MCF 10A (cell line): ENCODE data around the gene COX8C. TPM values are rescaled to one million over a fixed set of nuclear protein-coding genes. Genes with fewer than 3 reads are reported as not detected.

Source experiments
- BruUV-seq: library from RNA; stranded (reverse); fragments of 400-500 nt; replicated peaks from 2 replicates; lab custom pipeline; 2021; lab: Mats Ljungman, UMichigan
- CTCF ChIA-PET: fragments of 300-600 bp; sonication (Branson Sonifier 250); formaldehyde crosslinking; extraction: SDS; loops from one replicate; lab custom pipeline; 2021; ENCODE audit warnings: antibody characterized with exemption, inconsistent platforms; lab: Yijun Ruan, JAX
- POLR2A ChIA-PET: fragments of 300-600, 350-650 bp; sonication (Branson Sonifier 250); formaldehyde crosslinking; extraction: SDS; loops from one replicate; lab custom pipeline; 2020; ENCODE audit warnings: antibody characterized with exemption, inconsistent platforms; lab: Yijun Ruan, JAX
- DNase-seq: peaks from one replicate; pipeline ENCODE4 v3.0.0-alpha.2; 2018; ENCODE audit not compliant: unreplicated experiment
- H3K27ac Mint-ChIP-seq: one replicate; pipeline ENCODE4 v1.8.0; 2022; ENCODE audit warnings: mild to moderate bottlenecking, low read depth, mixed read lengths; ENCODE audit not compliant: unreplicated experiment
- H3K27me3 Mint-ChIP-seq: one replicate; pipeline ENCODE4 v1.8.0; 2022; ENCODE audit warnings: mixed read lengths; ENCODE audit not compliant: insufficient read depth, unreplicated experiment
- H3K36me3 Mint-ChIP-seq: one replicate; pipeline ENCODE4 v1.8.0; 2022; ENCODE audit warnings: mild to moderate bottlenecking, moderate library complexity, mixed read lengths; ENCODE audit not compliant: insufficient read depth, unreplicated experiment
- H3K4me1 Mint-ChIP-seq: one replicate; pipeline ENCODE4 v1.8.0; 2022; ENCODE audit warnings: mixed read lengths; ENCODE audit not compliant: insufficient read depth, unreplicated experiment
- H3K4me3 Mint-ChIP-seq: one replicate; pipeline ENCODE4 v1.8.0; 2022; ENCODE audit warnings: mild to moderate bottlenecking, moderate library complexity, mixed read lengths; ENCODE audit not compliant: unreplicated experiment
- H3K9me3 Mint-ChIP-seq: one replicate; pipeline ENCODE4 v1.8.0; 2022; ENCODE audit warnings: mixed read lengths; ENCODE audit not compliant: unreplicated experiment
- CTCF ChIP-seq: fragments of 200-600 bp; IDR thresholded peaks from one replicate; pipeline ENCODE4 v1.8.0; 2022; ENCODE audit warnings: antibody characterized with exemption, mild to moderate bottlenecking; ENCODE audit not compliant: unreplicated experiment
- intact Hi-C: fragments of 100-400 bp; cut with micrococcal nuclease; formaldehyde crosslinking; loops from 2 replicates; pipeline ENCODE4 v1.14.1; 2022
- total RNA-seq: library from RNA; stranded (reverse); gene quantifications from 2 replicates; pipeline ENCODE4 v1.2.3, GENCODE V29; 2022

The COX8C gene
- total RNA-seq, 1 experiment from 2014 or later, result not detected

GRCh38 chr14:93317875-93318807 lies 28.8 kb upstream of the COX8C start:
- H3K27me3 Mint-ChIP-seq, result no peaks in the 10 kb centered on the region
- intact Hi-C loops, result no loop called here
- no peaks in the 10 kb centered on the region for H3K9me3 Mint-ChIP-seq
- H3K4me1 Mint-ChIP-seq, result peaks cover 40% of the 10 kb centered on the region
- DNase-seq, result peak; percentile 85
- H3K4me3 Mint-ChIP-seq, result peak overlapping the region; percentile 30
- CTCF ChIA-PET, result interaction anchor here (0.7 to 0.9 kb wide), 3 partner anchors 14 to 225 kb away, joined by 3 to 4 read pairs (median 3); no protein-coding TSS in a partner anchor
- peaks cover 12% of the 10 kb centered on the region for H3K36me3 Mint-ChIP-seq
- POLR2A ChIA-PET, result interaction anchor here (0.6 to 2.6 kb wide), 8 partner anchors 11 to 133 kb away, joined by 3 to 33 read pairs (median 3); partner anchors contain the start of genes BTBD7, GON7 and LYSET
- no peak for TF ChIP-seq CTCF
- peak overlapping the region; percentile 90 for H3K27ac Mint-ChIP-seq
- BruUV-seq, result no TSS peak

- ChIA-PET POLR2A (interaction anchor here (1.4 to 2.6 kb wide), 2 partner anchors 12 to 134 kb away, joined by 3 to 33 read pairs; partner anchors contain the start of genes BTBD7 and LYSET), CTCF (no interaction called here)
- Mint-ChIP-seq H3K36me3 (peaks cover 20% of the 10 kb centered on the region), H3K27ac (no peak overlapping the region), H3K9me3 (no peaks in the 10 kb centered on the region), H3K4me3 (no peak overlapping the region), H3K27me3 (no peaks in the 10 kb centered on the region), H3K4me1 (peaks cover 47% of the 10 kb centered on the region)
- TF ChIP-seq CTCF, result no peak
- intact Hi-C loops, result no loop called here
- no TSS peak for BruUV-seq
- DNase-seq, result no peak
Measured at GRCh38 chr14:93318927-93319326, 28.1 kb upstream of the COX8C start.

GRCh38 chr14:93319494-93319893 lies 27.5 kb upstream of the COX8C start:
- H3K4me1 Mint-ChIP-seq, result peaks cover 47% of the 10 kb centered on the region
- CTCF ChIA-PET, result no interaction called here

More at GRCh38 chr14:93319494-93319893, 27.5 kb upstream of the COX8C start:
- Mint-ChIP-seq H3K27ac (peak overlapping the region; percentile 10), H3K9me3 (no peaks in the 10 kb centered on the region), H3K36me3 (peaks cover 24% of the 10 kb centered on the region), H3K27me3 (no peaks in the 10 kb centered on the region), H3K4me3 (no peak overlapping the region)
- intact Hi-C loops, result no loop called here
- POLR2A ChIA-PET, result interaction anchor here (0.8 to 3.8 kb wide), 2 partner anchors 12 to 36 kb away, joined by 3 to 16 read pairs; no protein-coding TSS in a partner anchor
- BruUV-seq, result no TSS peak
- TF ChIP-seq CTCF, result no peak
- no peak for DNase-seq
